Liver (tissue), 9 donors: ENCODE results near the gene HTR6. TPM values are rescaled to one million over a fixed set of nuclear protein-coding genes. Genes with fewer than 3 reads are reported as not detected.
"Not testable (repeated sequence)": the region's sequence is repeated elsewhere in the genome, so short reads cannot be mapped to it uniquely, and the experiment has no call there.

ENCODE experiments used
- DNase-seq: peaks from one replicate; pipeline ENCODE4 v3.0.0-alpha.2; 2017; ENCODE audit warnings: low spot score
- H3K27ac ChIP-seq, 2 donors: one replicate each; pipeline ENCODE4 v1.7.0; 2013; ENCODE audit warnings: inconsistent platforms in 2 of 2, low read length in 2 of 2, control low read depth in 1 of 2, low read depth in 1 of 2, mild to moderate bottlenecking in 1 of 2
- H3K27me3 ChIP-seq, 4 donors: one replicate each; pipeline versions ENCODE4 v1.6.1 to v1.7.0; 2013; ENCODE audit warnings: low read length in 3 of 4, inconsistent platforms in 1 of 4, mild to moderate bottlenecking in 1 of 4, moderate library complexity in 1 of 4; ENCODE audit not compliant: control insufficient read depth in 4 of 4, insufficient read depth in 4 of 4
- H3K36me3 ChIP-seq, 4 donors: one replicate each; pipeline versions ENCODE4 v1.6.1 to v1.7.0; 2013; ENCODE audit warnings: low read length in 3 of 4, mild to moderate bottlenecking in 3 of 4, low read depth in 1 of 4, moderate library complexity in 1 of 4; ENCODE audit not compliant: control insufficient read depth in 4 of 4, insufficient read depth in 3 of 4
- H3K4me1 ChIP-seq, 4 donors: one replicate each; pipeline versions ENCODE4 v1.6.1 to v1.7.0; 2013; ENCODE audit warnings: low read length in 3 of 4, mild to moderate bottlenecking in 3 of 4, moderate library complexity in 1 of 4; ENCODE audit not compliant: control insufficient read depth in 4 of 4, insufficient read depth in 4 of 4
- H3K4me3 ChIP-seq, 3 donors: one replicate each; pipeline versions ENCODE4 v1.6.1 to v1.7.0; 2013; ENCODE audit warnings: low read length in 3 of 3, control low read depth in 1 of 3, low read depth in 1 of 3, mild to moderate bottlenecking in 1 of 3
- H3K9ac ChIP-seq, 2 donors: one replicate each; pipeline ENCODE4 v1.7.0; 2013; ENCODE audit warnings: low read length in 2 of 2, mild to moderate bottlenecking in 2 of 2, moderate library complexity in 2 of 2, control low read depth in 1 of 2, low read depth in 1 of 2
- H3K9me3 ChIP-seq, 4 donors: one replicate each; pipeline versions ENCODE4 v1.6.1 to v1.7.0; 2013; ENCODE audit warnings: low read length in 3 of 4; ENCODE audit not compliant: control insufficient read depth in 4 of 4
- FOXA2 ChIP-seq: IDR thresholded peaks from 2 replicates; pipeline ENCODE4 v1.6.1; 2016; ENCODE audit warnings: antibody characterized with exemption
- GABPA ChIP-seq, 2 donors: IDR thresholded peaks in 1 of 2; conservative IDR thresholded peaks in 1 of 2; 2 replicates each; pipeline ENCODE4 v1.6.1; 2016; ENCODE audit warnings: antibody characterized with exemption in 2 of 2, mild to moderate bottlenecking in 1 of 2, moderate library complexity in 1 of 2
- HNF4A ChIP-seq, 2 donors: conservative IDR thresholded peaks; 2 replicates each; pipeline ENCODE4 v1.6.1; 2016; ENCODE audit warnings: antibody characterized with exemption in 2 of 2, mild to moderate bottlenecking in 2 of 2
- HNF4G ChIP-seq: IDR thresholded peaks from 2 replicates; pipeline ENCODE4 v1.6.1; 2016; ENCODE audit warnings: antibody characterized with exemption
- RXRA ChIP-seq, 2 donors: IDR thresholded peaks; 2 replicates each; pipeline ENCODE4 v1.6.1; 2017 to 2018; ENCODE audit warnings: antibody characterized with exemption in 2 of 2, mild to moderate bottlenecking in 1 of 2
- SP1 ChIP-seq: IDR thresholded peaks from 2 replicates; pipeline ENCODE4 v1.6.1; 2018; ENCODE audit warnings: antibody characterized with exemption, mild to moderate bottlenecking
- YY1 ChIP-seq: IDR thresholded peaks from 2 replicates; pipeline ENCODE4 v1.6.1; 2016; ENCODE audit warnings: antibody characterized with exemption, mild to moderate bottlenecking
- WGBS: extraction: QIAGEN DNeasy Blood & Tissue Kit; methylation state at CpG from one replicate; pipeline ENCODE4 v1.1.7; 2013; 5-methylcytosine and 5-hydroxymethylcytosine counted together
- polyA plus RNA-seq, 2 donors: library from polyadenylated mRNA; stranded (reverse) in 1 of 2; unstranded in 1 of 2; fragments of 200-250 nt in 1 of 2; fragments of >200 nt in 1 of 2; fragmentation: Nextera tagmentation in 1 of 2; extraction: Ambion mirVana in 1 of 2; gene quantifications; one replicate each; pipeline versions ENCODE4 v1.2.1 to v1.2.3, GENCODE V29; 2013 to 2015
- total RNA-seq, 2 donors: library from RNA; depleted of rRNA; stranded (reverse); fragments of >200 nt; gene quantifications; one replicate each; pipeline ENCODE4 v1.2.3, GENCODE V29; 2014
- TF ChIP-seq, protein P1 (sequence below): IDR thresholded peaks from 2 replicates; pipeline ENCODE4 v1.6.1; 2016; ENCODE audit warnings: antibody characterized with exemption
- TF ChIP-seq, protein P2 (sequence below): IDR thresholded peaks from 2 replicates; pipeline ENCODE4 v1.6.1; 2016; ENCODE audit warnings: antibody characterized with exemption, mild to moderate bottlenecking
- TF ChIP-seq, protein P3 (sequence below): fragments of 150-350 bp; IDR thresholded peaks from 2 replicates; pipeline ENCODE4 v1.5.1; 2017; ENCODE audit warnings: improper control_type of control experiment, low read depth, low read length; ENCODE audit not compliant: missing input control
- donor health status: healthy.
- donor health status: healthy.
- donor health status: healthy.
- donor health status: healthy.
- donor health status: healthy.

The HTR6 gene
- total and polyA plus RNA-seq, 4 donors: not detected

DNA sequence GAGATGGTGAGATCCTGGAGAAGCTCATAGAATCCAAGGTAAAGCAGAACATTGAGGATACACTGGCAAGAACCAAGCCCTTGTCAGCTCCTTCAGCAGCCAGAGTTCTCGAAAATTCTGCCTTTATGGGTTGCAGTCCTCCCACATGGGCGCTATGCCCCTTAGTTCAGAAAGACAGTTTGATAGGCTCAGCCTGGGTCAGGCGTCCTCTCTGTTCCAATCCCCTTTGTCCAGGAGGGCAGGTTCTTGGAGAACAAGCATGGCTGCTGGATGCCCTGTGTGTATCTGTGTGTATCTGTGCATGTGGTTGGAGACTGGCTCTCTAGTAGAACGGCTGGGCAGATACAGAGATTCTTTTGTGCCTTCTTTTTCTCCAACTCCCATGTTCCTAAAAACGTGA, 28.6 kb upstream of the HTR6 start:
- H3K27ac ChIP-seq: no peak overlapping the region
- no peak overlapping the region for H3K4me3 ChIP-seq
- no peak overlapping the region for H3K9ac ChIP-seq
- DNase-seq: no peak
- no peaks in the 10 kb centered on the region for H3K27me3 ChIP-seq
- no peaks in the 10 kb centered on the region for H3K36me3 ChIP-seq
- no peaks in the 10 kb centered on the region for H3K9me3 ChIP-seq
- TF ChIP-seq SP1 (no peak), HNF4G (no peak), YY1 (no peak), RXRA (IDR thresholded peaks at IDR 0.05) (no peak), FOXA2 (no peak), HNF4A (conservative IDR thresholded peaks at IDR 0.05) (no peak), GABPA (IDR thresholded peaks at IDR 0.05 in 1 of 2, conservative IDR thresholded peaks at IDR 0.05 in 1 of 2) (no peak)
- TF ChIP-seq, protein P1, sequence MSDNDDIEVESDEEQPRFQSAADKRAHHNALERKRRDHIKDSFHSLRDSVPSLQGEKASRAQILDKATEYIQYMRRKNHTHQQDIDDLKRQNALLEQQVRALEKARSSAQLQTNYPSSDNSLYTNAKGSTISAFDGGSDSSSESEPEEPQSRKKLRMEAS: no peak
- TF ChIP-seq, protein P2, sequence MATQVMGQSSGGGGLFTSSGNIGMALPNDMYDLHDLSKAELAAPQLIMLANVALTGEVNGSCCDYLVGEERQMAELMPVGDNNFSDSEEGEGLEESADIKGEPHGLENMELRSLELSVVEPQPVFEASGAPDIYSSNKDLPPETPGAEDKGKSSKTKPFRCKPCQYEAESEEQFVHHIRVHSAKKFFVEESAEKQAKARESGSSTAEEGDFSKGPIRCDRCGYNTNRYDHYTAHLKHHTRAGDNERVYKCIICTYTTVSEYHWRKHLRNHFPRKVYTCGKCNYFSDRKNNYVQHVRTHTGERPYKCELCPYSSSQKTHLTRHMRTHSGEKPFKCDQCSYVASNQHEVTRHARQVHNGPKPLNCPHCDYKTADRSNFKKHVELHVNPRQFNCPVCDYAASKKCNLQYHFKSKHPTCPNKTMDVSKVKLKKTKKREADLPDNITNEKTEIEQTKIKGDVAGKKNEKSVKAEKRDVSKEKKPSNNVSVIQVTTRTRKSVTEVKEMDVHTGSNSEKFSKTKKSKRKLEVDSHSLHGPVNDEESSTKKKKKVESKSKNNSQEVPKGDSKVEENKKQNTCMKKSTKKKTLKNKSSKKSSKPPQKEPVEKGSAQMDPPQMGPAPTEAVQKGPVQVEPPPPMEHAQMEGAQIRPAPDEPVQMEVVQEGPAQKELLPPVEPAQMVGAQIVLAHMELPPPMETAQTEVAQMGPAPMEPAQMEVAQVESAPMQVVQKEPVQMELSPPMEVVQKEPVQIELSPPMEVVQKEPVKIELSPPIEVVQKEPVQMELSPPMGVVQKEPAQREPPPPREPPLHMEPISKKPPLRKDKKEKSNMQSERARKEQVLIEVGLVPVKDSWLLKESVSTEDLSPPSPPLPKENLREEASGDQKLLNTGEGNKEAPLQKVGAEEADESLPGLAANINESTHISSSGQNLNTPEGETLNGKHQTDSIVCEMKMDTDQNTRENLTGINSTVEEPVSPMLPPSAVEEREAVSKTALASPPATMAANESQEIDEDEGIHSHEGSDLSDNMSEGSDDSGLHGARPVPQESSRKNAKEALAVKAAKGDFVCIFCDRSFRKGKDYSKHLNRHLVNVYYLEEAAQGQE: no peak
- TF ChIP-seq, protein P3, sequence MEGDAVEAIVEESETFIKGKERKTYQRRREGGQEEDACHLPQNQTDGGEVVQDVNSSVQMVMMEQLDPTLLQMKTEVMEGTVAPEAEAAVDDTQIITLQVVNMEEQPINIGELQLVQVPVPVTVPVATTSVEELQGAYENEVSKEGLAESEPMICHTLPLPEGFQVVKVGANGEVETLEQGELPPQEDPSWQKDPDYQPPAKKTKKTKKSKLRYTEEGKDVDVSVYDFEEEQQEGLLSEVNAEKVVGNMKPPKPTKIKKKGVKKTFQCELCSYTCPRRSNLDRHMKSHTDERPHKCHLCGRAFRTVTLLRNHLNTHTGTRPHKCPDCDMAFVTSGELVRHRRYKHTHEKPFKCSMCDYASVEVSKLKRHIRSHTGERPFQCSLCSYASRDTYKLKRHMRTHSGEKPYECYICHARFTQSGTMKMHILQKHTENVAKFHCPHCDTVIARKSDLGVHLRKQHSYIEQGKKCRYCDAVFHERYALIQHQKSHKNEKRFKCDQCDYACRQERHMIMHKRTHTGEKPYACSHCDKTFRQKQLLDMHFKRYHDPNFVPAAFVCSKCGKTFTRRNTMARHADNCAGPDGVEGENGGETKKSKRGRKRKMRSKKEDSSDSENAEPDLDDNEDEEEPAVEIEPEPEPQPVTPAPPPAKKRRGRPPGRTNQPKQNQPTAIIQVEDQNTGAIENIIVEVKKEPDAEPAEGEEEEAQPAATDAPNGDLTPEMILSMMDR: no peak
- no peaks in the 10 kb centered on the region for H3K4me1 ChIP-seq
- 96% methylated on average over 5 of the region's 5 CpGs for WGBS

DNA sequence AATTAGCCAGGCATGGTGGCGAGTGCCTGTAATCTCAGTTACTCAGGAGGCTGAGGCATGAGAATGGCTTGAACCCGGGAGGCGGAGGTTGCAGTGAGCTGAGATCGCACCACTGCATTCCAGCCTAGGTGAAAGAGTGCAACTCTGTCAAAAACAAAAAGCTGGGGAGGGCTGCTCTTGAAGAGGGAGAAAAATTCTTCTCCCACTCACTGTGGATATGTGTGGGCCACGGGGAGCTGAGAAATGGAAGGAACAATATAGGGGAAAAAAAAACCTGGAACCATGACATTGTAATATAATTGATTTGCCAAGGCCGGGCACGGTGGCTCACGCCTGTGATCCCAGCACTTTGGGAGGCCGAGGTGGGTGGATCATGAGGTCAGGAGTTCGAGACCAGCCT, 27.9 kb upstream of the HTR6 start:
- not testable (repeated sequence) for DNase-seq, H3K9me3 ChIP-seq, H3K27ac ChIP-seq, H3K9ac ChIP-seq, H3K4me1 ChIP-seq, H3K4me3 ChIP-seq, H3K36me3 ChIP-seq, H3K27me3 ChIP-seq
- WGBS: 91% methylated on average over 10 of the region's 10 CpGs

DNA sequence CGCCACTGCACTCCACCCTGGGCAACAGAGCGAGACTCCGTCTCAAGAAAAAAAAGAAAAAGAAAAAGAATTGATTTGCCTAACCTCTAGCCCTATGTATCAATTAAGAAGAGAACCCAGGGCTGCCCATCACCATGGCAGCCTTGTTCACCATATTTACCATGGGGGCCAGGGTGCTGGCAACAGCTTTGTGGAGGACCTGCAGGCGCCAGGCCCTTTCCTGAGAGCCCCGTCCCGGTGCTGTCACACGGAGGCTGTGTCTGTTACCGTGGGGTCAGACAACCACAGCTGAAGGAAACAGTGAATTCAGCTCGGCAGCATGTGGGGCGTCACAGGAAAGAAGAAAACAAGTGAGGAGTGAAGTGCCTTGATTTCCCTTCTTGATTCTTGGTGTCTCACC, 27.1 kb upstream of the HTR6 start:
- Histone ChIP-seq H3K4me3 (no peak overlapping the region), H3K9me3 (no peaks in the 10 kb centered on the region), H3K4me1 (no peaks in the 10 kb centered on the region), H3K27ac (no peak overlapping the region), H3K27me3 (peaks cover 0 to 4% (median 0%) of the 10 kb centered on the region in 4 donors), H3K9ac (no peak overlapping the region), H3K36me3 (no peaks in the 10 kb centered on the region)
- DNase-seq: no peak
- WGBS: 94% methylated on average over 10 of the region's 10 CpGs
- TF ChIP-seq SP1: no peak

DNA sequence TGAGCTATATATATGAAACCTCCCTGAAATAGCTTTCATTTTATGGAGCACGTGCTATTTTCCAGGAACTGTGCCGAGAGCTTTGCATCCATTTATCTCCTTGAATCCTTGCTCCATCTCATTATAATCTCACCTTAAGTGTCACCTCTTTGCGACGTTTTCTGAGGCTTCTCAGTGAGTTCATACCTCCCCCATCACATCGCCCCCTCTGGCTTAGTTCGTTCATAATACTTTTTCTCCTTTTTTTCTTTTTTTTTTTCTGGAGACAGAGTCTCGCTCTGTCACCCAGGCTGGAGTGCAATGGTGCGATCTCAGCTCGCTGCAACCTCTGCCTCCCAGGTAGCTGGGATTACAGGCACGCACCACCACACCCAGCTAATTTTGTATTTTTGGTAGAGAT, 25.4 kb upstream of the HTR6 start:
- H3K4me3 ChIP-seq, H3K9ac ChIP-seq, H3K36me3 ChIP-seq, H3K27ac ChIP-seq, H3K4me1 ChIP-seq, H3K9me3 ChIP-seq, DNase-seq, H3K27me3 ChIP-seq: not testable (repeated sequence)
- WGBS: 80% methylated on average over 10 of the region's 10 CpGs
